GM19463 (cell line): Measurements from ENCODE around the gene STX10.

Source experiments
- ATAC-seq: cut with Tn5 transposase; IDR thresholded peaks from one replicate; pipeline ENCODE4 v1.9.1; 2021; ENCODE audit warnings: mild to moderate bottlenecking, moderate library complexity; ENCODE audit not compliant: unreplicated experiment

Gene STX10

GRCh38 chr19:13121551-13122274, 28.5 kb downstream of the STX10 start:
- ATAC-seq, result no peak

GRCh38 chr19:13120817-13121216, 29.4 kb downstream of the STX10 start:
- no peak for ATAC-seq

- no peak for ATAC-seq
These were observed 30.1 kb downstream of the STX10 start for GRCh38 chr19:13120031-13120430.

- ATAC-seq, result no peak
These were observed 30.5 kb downstream of the STX10 start for GRCh38 chr19:13119627-13120026.

- ATAC-seq, result no peak
These were observed 31.6 kb downstream of the STX10 start for GRCh38 chr19:13118424-13119193.

GRCh38 chr19:13117772-13118423, 32.3 kb downstream of the STX10 start, which contains the start of gene NACC1:
TSS of gene NACC1 (plus strand) at chr19:13118264. CDS start at chr19:13135208, 16,944 bp downstream.
- peak; percentile 79 for ATAC-seq

GRCh38 chr19:13117176-13117771, 32.9 kb downstream of the STX10 start:
- no peak for ATAC-seq

GRCh38 chr19:13116282-13117175, 33.6 kb downstream of the STX10 start, which contains the start of gene TRMT1:
TSS of gene TRMT1 (minus strand) at chr19:13116740. CDS start at chr19:13116399, 341 bp downstream.
- peak; percentile 45 for ATAC-seq

GRCh38 chr19:13115936-13116281, 34.3 kb downstream of the STX10 start:
- ATAC-seq, result no peak

GRCh38 chr19:13112555-13112954, 37.6 kb downstream of the STX10 start:
- ATAC-seq, result no peak

GRCh38 chr19:13110099-13110610, 40.0 kb downstream of the STX10 start:
- ATAC-seq, result no peak

GRCh38 chr19:13109361-13110098, 40.6 kb downstream of the STX10 start:
- ATAC-seq, result no peak

- ATAC-seq, result no peak
These were observed 45.1 kb downstream of the STX10 start for GRCh38 chr19:13104848-13105711.

- ATAC-seq, result no peak
These were observed 45.8 kb downstream of the STX10 start for GRCh38 chr19:13104360-13104847.

- no peak for ATAC-seq
These were observed 46.4 kb downstream of the STX10 start for GRCh38 chr19:13103581-13104359.

- ATAC-seq, result no peak
These were observed 47.3 kb downstream of the STX10 start, which contains the start of gene LYL1 for GRCh38 chr19:13102666-13103580. TSS of gene LYL1 (minus strand) at chr19:13102858. CDS start at chr19:13101171, 1,687 bp downstream.

GRCh38 chr19:13102416-13102665, 47.8 kb downstream of the STX10 start:
- no peak for ATAC-seq
